ENCODE results near the gene TBC1D10A. TPM values are rescaled to one million over a fixed set of nuclear protein-coding genes. Genes with fewer than 3 reads are reported as not detected.

The TBC1D10A gene
- total RNA-seq, 2 donors from 2014 or later = 46.1 to 51.2 TPM

- no peaks in the 10 kb centered on the region for H3K27me3 ChIP-seq (replicated peaks; ENCODE audit: insufficient read depth)
- intact Hi-C loops (cut with DNase I) = no loop called here
- no peaks in the 10 kb centered on the region for H3K4me1 ChIP-seq (replicated peaks)
- 83% methylated on average over 16 of the region's 16 CpGs for whole genome bisulfite sequencing
- no peak overlapping the region for H3K4me3 ChIP-seq
- no peak for DNase-seq (ENCODE audit: low spot score)
- TF ChIP-seq POLR2A (IDR thresholded peaks at IDR 0.05) (no peak), POLR2AphosphoS5 (IDR thresholded peaks at IDR 0.05) (no peak), CTCF (IDR thresholded peaks at IDR 0.05) (no peak)
- H3K27ac ChIP-seq = no peak overlapping the region
- H3K36me3 ChIP-seq = no peaks in the 10 kb centered on the region
- H3K9me3 ChIP-seq = no peaks in the 10 kb centered on the region
These were observed 55.9 kb downstream of the TBC1D10A start for GRCh38 chr22:30270832-30271231.

- intact Hi-C loops (cut with DNase I) = no loop called here
- H3K27me3 ChIP-seq (replicated peaks; ENCODE audit: insufficient read depth) = no peaks in the 10 kb centered on the region
- no peak overlapping the region for H3K4me3 ChIP-seq
- no peaks in the 10 kb centered on the region for H3K36me3 ChIP-seq
- H3K27ac ChIP-seq = no peak overlapping the region
- TF ChIP-seq CTCF (IDR thresholded peaks at IDR 0.05) = no peak
- TF ChIP-seq POLR2A (IDR thresholded peaks at IDR 0.05) = no peak
- TF ChIP-seq POLR2AphosphoS5 (IDR thresholded peaks at IDR 0.05) = no peak
- DNase-seq (ENCODE audit: low spot score) = no peak
- 83% methylated on average over 8 of the region's 8 CpGs for WGBS
- H3K9me3 ChIP-seq = no peaks in the 10 kb centered on the region
- no peaks in the 10 kb centered on the region for H3K4me1 ChIP-seq (replicated peaks)
These were observed 58.4 kb downstream of the TBC1D10A start for GRCh38 chr22:30268331-30268730.

- intact Hi-C loops (cut with DNase I) = no loop called here
- no peaks in the 10 kb centered on the region for H3K9me3 ChIP-seq
- H3K4me3 ChIP-seq = no peak overlapping the region
- no peak for DNase-seq (ENCODE audit: low spot score)
- no peaks in the 10 kb centered on the region for H3K36me3 ChIP-seq
- no peaks in the 10 kb centered on the region for H3K4me1 ChIP-seq (replicated peaks)
- no peak overlapping the region for H3K27ac ChIP-seq
- TF ChIP-seq CTCF (IDR thresholded peaks at IDR 0.05) (no peak), POLR2AphosphoS5 (IDR thresholded peaks at IDR 0.05) (no peak), POLR2A (IDR thresholded peaks at IDR 0.05) (no peak)
- 82% methylated on average over 14 of the region's 14 CpGs for WGBS
- no peaks in the 10 kb centered on the region for H3K27me3 ChIP-seq (replicated peaks; ENCODE audit: insufficient read depth)
These were observed 59.1 kb downstream of the TBC1D10A start for GRCh38 chr22:30267382-30268302.

GRCh38 chr22:30266445-30267381 is 60.0 kb downstream of the TBC1D10A start, which contains the start of gene OSM:
TSS of gene OSM (minus strand) at chr22:30266851. CDS start at chr22:30266799, 52 bp downstream.
- 83% methylated on average over 35 of the region's 35 CpGs for WGBS
- Histone ChIP-seq H3K4me1 (replicated peaks) (no peaks in the 10 kb centered on the region), H3K9me3 (no peaks in the 10 kb centered on the region), H3K27me3 (replicated peaks; ENCODE audit: insufficient read depth) (no peaks in the 10 kb centered on the region), H3K4me3 (peak within 1 kb of the TSS; percentile 0 to 7), H3K27ac (no peak within 1 kb of the TSS), H3K36me3 (no peaks in the 10 kb centered on the region)
- intact Hi-C loops (cut with DNase I) = no loop called here
- no peak for TF ChIP-seq CTCF (IDR thresholded peaks at IDR 0.05)
- TF ChIP-seq POLR2A (IDR thresholded peaks at IDR 0.05) = no peak
- no peak for TF ChIP-seq POLR2AphosphoS5 (IDR thresholded peaks at IDR 0.05)
- no peak for DNase-seq (ENCODE audit: low spot score)

Data from prostate gland (tissue), 2 donors.